ENCODE results near the gene LDLRAD4. TPM values are rescaled to one million over a fixed set of nuclear protein-coding genes. Genes with fewer than 3 reads are reported as not detected.
A peak's percentile ranks its signal among the peaks of the same experiment; 100 is the strongest.

The LDLRAD4 gene
- total and polyA plus RNA-seq, 8 donors: 2.0 to 47.9 (median 9.0) TPM

- 71 to 88% (median 78%) methylated on average over 9 of the region's 9 CpGs for WGBS, 5 donors
- DNase-seq: no peak
- H3K27me3 ChIP-seq: no peaks in the 10 kb centered on the region
- no peak overlapping the region for H3K4me3 ChIP-seq
- H3K4me1 ChIP-seq: peaks cover 4 to 46% (median 24%) of the 10 kb centered on the region in 4 donors
- peak overlapping the region in 1 of 5 donors; percentile 4 for H3K27ac ChIP-seq
- intact Hi-C loops (cut with DNase I; ENCODE audit: low total_unique reads): no loop called here
- no peaks in the 10 kb centered on the region for H3K9me3 ChIP-seq
- H3K36me3 ChIP-seq: peaks cover 0 to 3% (median 2%) of the 10 kb centered on the region in 4 donors
- no peak for TF ChIP-seq POLR2AphosphoS5 (IDR thresholded peaks at IDR 0.05)
- no peak for TF ChIP-seq POLR2A (IDR thresholded peaks at IDR 0.05)
- no peak for TF ChIP-seq EP300 (IDR thresholded peaks at IDR 0.05)
- no peak for TF ChIP-seq CTCF (IDR thresholded peaks at IDR 0.05)
Observed at GRCh38 chr18:13273800-13274199, 55.2 kb downstream of the LDLRAD4 start.

- H3K4me3 ChIP-seq: no peak overlapping the region
- TF ChIP-seq CTCF (IDR thresholded peaks at IDR 0.05) (no peak), POLR2AphosphoS5 (IDR thresholded peaks at IDR 0.05) (no peak), POLR2A (IDR thresholded peaks at IDR 0.05) (no peak), EP300 (IDR thresholded peaks at IDR 0.05) (no peak)
- H3K4me1 ChIP-seq: peaks cover 0 to 33% (median 13%) of the 10 kb centered on the region in 4 donors
- intact Hi-C loops (cut with DNase I; ENCODE audit: low total_unique reads): no loop called here
- H3K9me3 ChIP-seq: no peaks in the 10 kb centered on the region
- H3K27me3 ChIP-seq: no peaks in the 10 kb centered on the region
- DNase-seq: no peak
- H3K36me3 ChIP-seq: peaks cover 0 to 15% (median 6%) of the 10 kb centered on the region in 4 donors
- H3K27ac ChIP-seq: no peak overlapping the region
Observed at GRCh38 chr18:13275075-13275474, 56.5 kb downstream of the LDLRAD4 start.

- Histone ChIP-seq H3K27me3 (no peaks in the 10 kb centered on the region), H3K36me3 (peaks cover 0 to 19% (median 7%) of the 10 kb centered on the region in 4 donors), H3K4me3 (no peak overlapping the region), H3K4me1 (peaks cover 0 to 22% (median 8%) of the 10 kb centered on the region in 4 donors), H3K9me3 (no peaks in the 10 kb centered on the region), H3K27ac (peak overlapping the region in 1 of 5 donors; percentile 16)
- intact Hi-C loops (cut with DNase I; ENCODE audit: low total_unique reads): no loop called here
- TF ChIP-seq POLR2A (IDR thresholded peaks at IDR 0.05) (no peak), POLR2AphosphoS5 (IDR thresholded peaks at IDR 0.05) (no peak), EP300 (IDR thresholded peaks at IDR 0.05) (no peak), CTCF (IDR thresholded peaks at IDR 0.05) (no peak)
- no peak for DNase-seq
- 78 to 87% (median 84%) methylated on average over 23 of the region's 23 CpGs for WGBS, 5 donors
Observed at GRCh38 chr18:13276530-13277520, 58.3 kb downstream of the LDLRAD4 start.

- peaks cover 0 to 22% (median 4%) of the 10 kb centered on the region in 4 donors for H3K4me1 ChIP-seq
- H3K9me3 ChIP-seq: no peaks in the 10 kb centered on the region
- no peak for TF ChIP-seq POLR2AphosphoS5 (IDR thresholded peaks at IDR 0.05)
- TF ChIP-seq EP300 (IDR thresholded peaks at IDR 0.05): no peak
- no peak for TF ChIP-seq POLR2A (IDR thresholded peaks at IDR 0.05)
- no peak for TF ChIP-seq CTCF (IDR thresholded peaks at IDR 0.05)
- DNase-seq: no peak
- WGBS, 5 donors: 89 to 95% (median 92%) methylated on average over 10 of the region's 10 CpGs
- peaks cover 0 to 19% (median 7%) of the 10 kb centered on the region in 4 donors for H3K36me3 ChIP-seq
- intact Hi-C loops (cut with DNase I; ENCODE audit: low total_unique reads): no loop called here
- H3K27me3 ChIP-seq: no peaks in the 10 kb centered on the region
- no peak overlapping the region for H3K27ac ChIP-seq
- no peak overlapping the region for H3K4me3 ChIP-seq
Observed at GRCh38 chr18:13278062-13278630, 59.6 kb downstream of the LDLRAD4 start.

Measured in stomach (tissue), 9 donors.